DMS79 (cell line): ENCODE results near the gene SCYGR2.

Experiments used
- DNase-seq: peaks from one replicate; lab custom pipeline; 2025; lab: John Stamatoyannopoulos, UW

The SCYGR2 gene

GRCh38 chr2:227612546-227613271 lies 14.0 kb downstream of the SCYGR2 start:
- DNase-seq = peak; percentile 49

DNA sequence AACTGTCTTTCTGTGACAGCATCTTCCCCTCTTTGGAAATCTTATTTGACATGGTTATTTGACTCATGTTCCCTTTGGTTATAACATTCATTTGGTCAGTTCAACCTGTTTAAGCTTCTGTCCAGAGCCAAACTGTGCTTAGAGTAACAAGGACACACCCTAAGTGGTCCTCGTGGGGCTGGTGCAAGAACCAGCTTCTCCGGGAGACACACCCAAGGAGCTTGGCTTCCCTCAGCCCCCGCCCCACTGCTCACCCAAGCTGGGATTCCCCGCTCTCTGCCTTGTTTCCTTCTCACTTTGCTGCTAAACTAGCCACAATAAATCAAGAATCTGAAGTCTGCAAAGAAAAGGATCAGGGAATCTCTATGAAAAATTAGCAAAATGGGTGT lies 14.6 kb downstream of the SCYGR2 start:
- DNase-seq = no peak

DNA sequence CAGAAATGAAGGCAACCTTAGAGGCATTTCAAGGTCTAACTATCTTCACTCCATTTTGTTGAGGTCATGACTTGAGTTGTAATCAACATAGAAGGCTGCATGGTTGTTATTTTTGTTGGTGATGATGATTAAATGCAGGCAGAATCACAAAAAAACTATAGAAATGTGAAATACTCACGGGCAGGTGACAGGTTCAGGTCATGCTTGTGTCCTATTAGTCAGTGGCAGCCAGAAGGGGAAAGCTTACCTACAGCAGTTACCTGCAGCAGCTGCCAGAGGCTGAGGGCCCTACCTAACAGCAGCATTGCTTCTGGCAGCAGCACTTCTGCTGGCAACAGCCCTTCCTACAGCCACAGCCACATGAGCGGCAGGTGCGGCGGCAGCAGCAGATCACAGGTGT lies 15.6 kb downstream of the SCYGR2 start:
- DNase-seq = peak; percentile 5

DNA sequence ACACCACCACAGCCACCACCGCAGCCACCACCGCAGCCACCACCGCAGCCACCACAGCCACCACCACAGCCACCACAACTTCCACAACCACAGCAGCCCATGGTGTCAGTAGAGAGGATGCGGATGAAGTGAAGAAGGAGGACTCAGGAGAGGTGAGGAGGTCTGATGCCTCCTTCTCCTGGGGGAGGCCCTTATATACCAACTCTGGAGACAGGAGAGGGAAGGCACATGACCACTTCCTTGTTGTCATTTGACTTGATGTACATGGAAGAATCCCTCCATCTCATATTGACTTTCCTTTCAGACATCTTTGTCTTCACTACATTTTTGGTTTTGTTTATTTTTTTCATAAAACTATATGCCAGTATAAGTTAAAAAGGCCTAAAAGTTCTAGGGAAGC lies 16.0 kb downstream of the SCYGR2 start, which contains the start of gene SCYGR3:
SCYGR3 (minus strand) TSS at position 101 of the 400 bp plus-strand sequence; CDS start at position 101, 0 bp downstream.
- DNase-seq = no peak

- no peak for DNase-seq
These were observed 16.5 kb downstream of the SCYGR2 start for GRCh38 chr2:227615181-227615580.

DNA sequence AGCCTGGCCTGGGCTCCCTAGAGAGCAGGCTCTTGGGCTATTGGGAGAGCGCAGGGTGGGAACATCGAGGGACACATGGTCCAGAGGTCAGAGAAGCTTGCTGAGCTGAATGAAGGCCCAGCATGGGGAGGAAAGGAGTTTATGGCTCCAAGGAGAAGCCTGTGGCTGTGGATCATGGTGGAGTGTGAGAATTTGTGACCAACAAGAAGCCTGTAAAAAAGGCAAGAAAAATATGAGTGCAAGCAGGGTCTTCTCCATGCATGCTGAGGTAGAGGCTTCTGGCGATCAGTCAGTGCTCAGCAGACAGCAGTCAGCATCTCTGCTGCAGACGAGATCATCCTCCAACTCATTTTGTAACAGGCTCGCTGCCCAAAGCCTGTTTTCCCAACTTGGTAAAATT lies 17.2 kb downstream of the SCYGR2 start:
- DNase-seq = no peak

GRCh38 chr2:227616631-227617030 lies 17.9 kb downstream of the SCYGR2 start:
- no peak for DNase-seq

DNA sequence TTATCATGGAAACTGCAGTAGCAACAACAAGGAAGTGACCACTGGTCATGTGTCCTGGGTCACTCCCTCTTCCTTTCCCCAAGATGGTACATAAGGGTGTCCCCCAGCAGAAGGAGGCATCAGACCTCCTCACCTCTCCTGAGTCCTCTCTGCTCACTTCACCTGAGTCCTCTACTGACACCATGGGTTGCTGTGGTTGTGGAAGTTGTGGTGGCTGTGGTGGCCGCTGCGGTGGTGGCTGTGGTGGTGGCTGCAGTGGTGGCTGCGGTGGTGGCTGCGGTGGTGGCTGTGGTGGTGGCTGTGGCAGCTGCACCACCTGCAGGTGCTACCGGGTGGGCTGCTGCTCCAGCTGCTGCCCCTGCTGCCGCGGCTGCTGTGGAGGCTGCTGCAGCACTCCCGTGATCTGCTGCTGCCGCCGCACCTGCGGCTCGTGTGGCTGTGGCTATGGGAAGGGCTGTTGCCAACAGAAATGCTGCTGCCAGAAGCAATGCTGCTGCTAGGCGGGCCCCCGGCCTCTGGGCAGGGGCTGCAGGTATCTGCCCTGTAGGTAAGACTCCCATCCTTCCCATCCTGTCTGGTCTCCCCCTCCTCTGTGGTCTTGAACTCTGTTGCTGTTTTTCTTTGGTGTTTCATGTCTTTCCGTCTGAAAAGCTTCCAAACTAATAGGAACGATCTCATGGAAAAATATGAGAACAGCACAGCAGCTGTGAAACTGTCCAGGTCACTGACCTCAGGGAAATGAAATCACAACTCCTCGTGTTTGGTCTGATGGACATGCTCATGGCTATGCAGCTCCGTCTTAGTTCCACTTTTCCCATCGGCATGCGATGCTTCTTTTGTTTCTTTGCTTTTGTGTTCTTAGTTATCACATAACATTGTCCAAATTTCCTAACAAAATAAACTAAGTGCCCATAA lies 18.9 kb downstream of the SCYGR2 start, which contains the start of gene SCYGR4:
SCYGR4 (plus strand) TSS at position 183 of the 915 bp plus-strand sequence; CDS start at position 183, 0 bp downstream.
- no peak for DNase-seq

DNA sequence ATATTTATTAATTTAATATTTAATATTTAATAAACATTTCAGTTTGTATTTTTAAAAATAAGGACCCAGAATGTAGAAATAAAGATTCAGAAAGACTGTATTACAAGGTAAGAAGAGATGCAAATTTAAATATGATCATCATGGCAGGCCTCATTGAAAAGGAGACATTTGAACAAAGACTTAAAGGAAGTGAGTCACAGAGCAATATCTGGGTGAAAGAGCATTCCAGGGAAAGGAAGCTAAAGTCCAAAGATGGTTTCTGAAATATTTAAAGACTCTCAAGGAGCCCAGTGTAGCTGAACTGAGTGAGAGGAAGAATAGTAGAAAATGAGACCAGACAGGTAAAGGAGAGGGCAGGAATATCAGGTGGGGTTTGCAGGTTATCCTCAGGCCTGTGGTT lies 24.5 kb downstream of the SCYGR2 start:
- DNase-seq = no peak

DNA sequence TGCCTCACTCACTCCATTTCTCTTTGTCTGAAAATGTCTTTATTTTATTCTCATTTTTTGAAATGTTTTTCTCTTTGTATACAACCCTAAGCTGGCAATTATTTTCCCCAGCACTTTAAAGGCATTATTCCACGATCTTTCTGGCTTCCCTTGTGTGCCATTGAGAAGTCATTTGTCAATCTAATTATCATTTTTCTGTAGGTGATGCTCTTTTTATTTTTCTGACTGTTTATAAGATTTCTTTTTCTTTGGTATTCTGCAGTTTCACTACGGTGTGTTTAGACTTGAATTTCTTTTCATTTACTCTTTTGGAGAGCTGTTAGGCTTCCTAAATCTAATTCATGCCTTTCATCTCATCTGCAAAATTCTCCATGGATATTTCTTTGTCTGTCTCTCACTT lies 26.7 kb downstream of the SCYGR2 start:
- DNase-seq = no peak

- DNase-seq = no peak
These were observed 28.0 kb downstream of the SCYGR2 start for GRCh38 chr2:227626580-227627151.

- DNase-seq = no peak
These were observed 29.1 kb downstream of the SCYGR2 start for GRCh38 chr2:227627769-227628168.

- DNase-seq = no peak
These were observed 30.7 kb downstream of the SCYGR2 start for GRCh38 chr2:227629435-227629834.

DNA sequence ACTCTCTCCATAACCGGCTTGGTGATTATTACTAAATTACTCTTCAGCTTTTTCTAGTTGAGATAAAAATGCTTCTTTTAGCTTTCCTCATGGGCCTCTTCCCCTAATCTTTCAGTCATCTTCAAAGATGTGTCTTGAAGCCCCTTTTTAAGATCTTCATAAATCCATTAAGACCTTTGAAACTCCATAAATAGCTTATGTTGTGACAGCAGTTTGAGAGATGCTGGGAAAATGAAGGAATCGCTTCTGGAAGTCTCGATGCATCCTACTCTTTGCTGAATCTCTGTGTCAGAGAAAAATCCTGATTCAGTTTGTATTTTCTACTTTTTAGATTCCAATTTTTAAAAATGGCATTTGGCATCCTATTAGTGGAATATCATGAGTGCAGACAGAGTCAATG lies 31.6 kb downstream of the SCYGR2 start:
- no peak for DNase-seq

- DNase-seq = no peak
These were observed 34.1 kb downstream of the SCYGR2 start for GRCh38 chr2:227632827-227633226.

DNA sequence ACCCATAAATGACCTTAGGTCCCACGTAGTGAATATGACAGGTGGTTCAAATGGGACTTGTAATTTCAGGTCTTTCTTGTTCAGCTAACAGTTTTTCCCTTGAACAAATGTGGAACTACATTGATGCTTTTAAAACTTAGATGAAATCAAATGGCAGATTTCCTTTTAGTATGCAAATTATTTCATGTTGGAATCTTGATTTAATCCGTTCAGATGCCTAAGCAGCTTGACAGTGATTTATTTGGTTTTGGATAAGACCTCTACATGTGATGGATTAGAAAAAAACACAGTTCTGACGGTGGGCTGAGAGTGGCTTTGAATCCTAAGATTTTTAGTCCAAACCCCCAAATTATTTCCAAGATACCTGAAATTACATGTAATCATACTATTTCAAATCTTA lies 35.5 kb downstream of the SCYGR2 start:
- no peak for DNase-seq

- DNase-seq = no peak
These were observed 44.0 kb downstream of the SCYGR2 start for GRCh38 chr2:227642656-227643055.

- DNase-seq = no peak
These were observed 45.4 kb downstream of the SCYGR2 start for GRCh38 chr2:227643990-227644551.
